Stimulated activated CD4-positive, alpha-beta T cell treated with anti-CD3 and anti-CD28 coated beads, Interleukin-12 subunit alpha, Interleukin-12 subunit beta, amount 100 ng/mL, for 48 hours (primary cell): Measurements from ENCODE around the gene STARD10.
A peak's percentile ranks its signal among the peaks of the same experiment; 100 is the strongest.

Experiments
- DNase-seq, 3 donors: peaks; one replicate each; pipeline ENCODE4 v3.0.0-alpha.2; 2020; ENCODE audit warnings: low read depth in 2 of 3, low spot score in 1 of 3

STARD10 gene

GRCh38 chr11:72781313-72782080 is 12.3 kb downstream of the STARD10 start:
- peak in 1 of 3 donors; percentile 41 for DNase-seq

- DNase-seq, result no peak
Measured at GRCh38 chr11:72781063-72781312, 12.9 kb downstream of the STARD10 start.

GRCh38 chr11:72780296-72781062 is 13.4 kb downstream of the STARD10 start:
- no peak for DNase-seq

- no peak for DNase-seq
Measured at GRCh38 chr11:72779495-72780128, 14.2 kb downstream of the STARD10 start.

GRCh38 chr11:72778535-72779494 is 15.0 kb downstream of the STARD10 start:
- no peak for DNase-seq

GRCh38 chr11:72777755-72778278 is 16.0 kb downstream of the STARD10 start:
- no peak for DNase-seq

- DNase-seq, result no peak
Measured at GRCh38 chr11:72776844-72777754, 16.7 kb downstream of the STARD10 start.

- DNase-seq, result no peak
Measured at GRCh38 chr11:72776117-72776843, 17.6 kb downstream of the STARD10 start.

- DNase-seq, result no peak
Measured at GRCh38 chr11:72775288-72776110, 18.3 kb downstream of the STARD10 start.

- no peak for DNase-seq
Measured at GRCh38 chr11:72774499-72774898, 19.3 kb downstream of the STARD10 start.

- no peak for DNase-seq
Measured at GRCh38 chr11:72773696-72774095, 20.2 kb downstream of the STARD10 start.

GRCh38 chr11:72773291-72773690 is 20.6 kb downstream of the STARD10 start:
- no peak for DNase-seq

- no peak for DNase-seq
Measured at GRCh38 chr11:72772059-72772458, 21.8 kb downstream of the STARD10 start.

GRCh38 chr11:72771507-72771906 is 22.3 kb downstream of the STARD10 start:
- DNase-seq, result no peak

- DNase-seq, result no peak
Measured at GRCh38 chr11:72770799-72771198, 23.0 kb downstream of the STARD10 start.

GRCh38 chr11:72769680-72770079 is 24.2 kb downstream of the STARD10 start:
- DNase-seq, result no peak

GRCh38 chr11:72768581-72768980 is 25.3 kb downstream of the STARD10 start:
- DNase-seq, result no peak
